CD4-positive, alpha-beta T cell treated with Interleukin-6 at 100 ng/mL for 8 hours (primary cell): ENCODE measurements around the gene MTUS2.

ENCODE experiments used
- DNase-seq: peaks from one replicate; pipeline ENCODE4 v3.0.0-alpha.2; 2020; ENCODE audit warnings: mixed read lengths, low spot score

The MTUS2 gene

DNA sequence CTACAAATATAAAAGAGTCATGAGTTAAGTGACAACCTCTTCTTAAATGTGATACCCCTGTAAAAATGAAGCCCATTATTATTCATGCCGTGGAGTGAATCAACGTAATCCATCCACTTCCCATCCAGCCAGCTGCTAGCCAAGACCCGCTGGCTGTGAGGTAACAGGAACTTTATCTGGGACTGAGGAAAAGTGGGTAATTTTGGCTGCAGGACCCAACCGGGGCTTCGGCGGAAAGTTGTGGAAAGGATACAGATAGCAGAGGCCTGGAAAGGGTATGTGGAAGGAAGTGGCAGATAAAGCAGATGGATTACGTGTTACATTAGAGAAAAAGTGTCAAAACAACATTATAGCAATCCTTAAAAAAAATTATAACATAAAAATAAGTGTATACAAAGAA is 727.0 kb downstream of the MTUS2 start:
- no peak for DNase-seq

DNA sequence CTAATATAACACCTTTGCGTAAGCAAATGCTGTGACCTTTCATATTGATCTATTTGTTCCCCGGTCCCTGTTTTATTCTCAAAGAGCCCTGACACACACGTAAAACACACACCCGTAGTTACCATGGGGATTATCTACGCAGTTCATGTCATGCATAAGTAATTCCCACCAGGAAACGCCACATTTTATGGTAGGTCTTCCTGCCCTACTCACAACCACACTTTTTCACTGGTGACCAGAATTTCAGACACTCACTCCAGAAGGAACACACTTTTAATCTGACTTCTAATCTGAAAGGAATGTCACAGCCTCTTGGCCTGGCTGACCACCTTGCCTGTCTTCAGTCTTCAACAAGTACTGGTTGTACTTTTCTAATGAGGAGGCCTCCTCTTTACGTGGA is 728.6 kb downstream of the MTUS2 start:
- DNase-seq = no peak

- DNase-seq = no peak
Measured at GRCh38 chr13:29550430-29550988, 730.4 kb downstream of the MTUS2 start.

DNA sequence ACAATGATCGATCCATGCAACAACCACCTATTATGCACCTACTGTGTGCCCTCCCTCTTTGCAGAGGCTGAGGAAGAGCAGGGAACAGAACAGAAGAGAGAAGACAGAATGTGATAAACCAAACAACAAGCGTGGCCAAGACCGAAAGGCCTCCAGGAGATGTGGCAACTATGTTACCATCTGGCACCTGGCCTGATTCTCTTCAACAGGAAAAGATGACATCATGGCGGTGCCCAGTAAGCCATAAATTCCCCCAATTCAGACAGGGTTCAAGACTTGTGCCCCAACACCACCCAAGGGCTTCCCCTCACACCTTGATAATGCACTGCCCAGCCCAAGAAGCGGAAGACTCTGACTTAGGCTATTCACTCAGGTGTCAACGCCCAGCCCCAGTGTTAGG is 731.1 kb downstream of the MTUS2 start:
- DNase-seq = no peak
